Fibroblast of lung (primary cell): Measurements from ENCODE around the gene PPID. TPM values are rescaled to one million over a fixed set of nuclear protein-coding genes. Genes with fewer than 3 reads are reported as not detected.
"Not testable (repeated sequence)": the region's sequence is repeated elsewhere in the genome, so short reads cannot be mapped to it uniquely, and the experiment has no call there.

ENCODE experiments used
- DNase-seq, 2 donors: peaks; one replicate each; pipeline versions ENCODE4 v3.0.0 to v3.0.0-alpha.2; 2010; ENCODE audit warnings: low read depth in 2 of 2
- H2AFZ ChIP-seq: 2 replicates; pipeline ENCODE4 v1.5.1; 2012; ENCODE audit warnings: low read length, control low read depth, inconsistent platforms
- H3K27ac ChIP-seq: 2 replicates; pipeline ENCODE4 v1.5.1; 2011; ENCODE audit warnings: low read length, control low read depth; ENCODE audit not compliant: insufficient read depth
- H3K27me3 ChIP-seq: 2 replicates; pipeline ENCODE4 v1.5.1; 2011; ENCODE audit warnings: mild to moderate bottlenecking, low read length; ENCODE audit not compliant: control insufficient read depth, insufficient read depth
- H3K36me3 ChIP-seq: 2 replicates; pipeline ENCODE4 v1.5.1; 2011; ENCODE audit warnings: low read length; ENCODE audit not compliant: control insufficient read depth, insufficient read depth
- H3K4me1 ChIP-seq: 2 replicates; pipeline ENCODE4 v1.5.1; 2011; ENCODE audit warnings: low read length; ENCODE audit not compliant: control insufficient read depth, insufficient read depth; ENCODE audit errors: extremely low read depth
- H3K4me2 ChIP-seq: 2 replicates; pipeline ENCODE4 v1.5.1; 2011; ENCODE audit warnings: low read length, control low read depth; ENCODE audit not compliant: insufficient read depth; ENCODE audit errors: extremely low read depth
- H3K4me3 ChIP-seq, 4 experiments: fragments of 200-600 bp in 1 of 4; sonication (generic) in 1 of 4; replicated peaks in 1 of 4; 2 replicates each; pipeline ENCODE4 v1.5.1; 2011 to 2016; ENCODE audit warnings: low read length in 4 of 4, low read depth in 3 of 4, mild to moderate bottlenecking in 3 of 4, control low read depth in 2 of 4, inconsistent platforms in 1 of 4, mixed read lengths in 1 of 4; ENCODE audit not compliant: insufficient read depth in 1 of 4; ENCODE audit errors: control extremely low read depth in 1 of 4
- H3K79me2 ChIP-seq: 2 replicates; pipeline ENCODE4 v1.5.1; 2012; ENCODE audit warnings: mild to moderate bottlenecking, low read length, inconsistent platforms; ENCODE audit not compliant: control insufficient read depth, insufficient read depth
- H3K9ac ChIP-seq: 2 replicates; pipeline ENCODE4 v1.5.1; 2011; ENCODE audit warnings: mild to moderate bottlenecking, low read length, control low read depth; ENCODE audit not compliant: insufficient read depth
- H3K9me3 ChIP-seq: 2 replicates; pipeline ENCODE4 v1.5.1; 2012; ENCODE audit warnings: low read depth, low read length; ENCODE audit not compliant: control insufficient read depth, insufficient read depth
- H4K20me1 ChIP-seq: 2 replicates; pipeline ENCODE4 v1.5.1; 2011; ENCODE audit warnings: low read length; ENCODE audit not compliant: control insufficient read depth, insufficient read depth; ENCODE audit errors: extremely low read depth
- polyA plus RNA-seq, 2 donors: library from polyadenylated mRNA; depleted of rRNA in 1 of 2; stranded (reverse) in 1 of 2; unstranded in 1 of 2; fragments of >200 nt; gene quantifications; 2 replicates each; pipeline ENCODE4 v1.2.1, GENCODE V29; 2011 to 2012; ENCODE audit warnings: missing spikeins in 1 of 2
- total RNA-seq: library from RNA; depleted of rRNA; stranded (reverse); fragments of >200 nt; gene quantifications from 2 replicates; pipeline ENCODE4 v1.2.1, GENCODE V29; 2014

Gene PPID
- total and polyA plus RNA-seq, 2 donors (not counting 1 experiment from before 2014, with no cell fraction given): 18.4 to 36.0 TPM

GRCh38 chr4:158663255-158663654 is 59.9 kb downstream of the PPID start:
- H2AFZ ChIP-seq, H3K9me3 ChIP-seq, H3K27me3 ChIP-seq, H4K20me1 ChIP-seq, H3K36me3 ChIP-seq, H3K79me2 ChIP-seq, H3K4me3 ChIP-seq, H3K27ac ChIP-seq, DNase-seq, H3K4me1 ChIP-seq, H3K4me2 ChIP-seq, H3K9ac ChIP-seq: not testable (repeated sequence)

Other genes with a start within 250 kb of the PPID start
- gene RXFP1, start 201.5 kb downstream of the PPID start, total RNA-seq: 1.0 and 1.3 TPM in 2 replicates
- gene RXFP1, start 201.5 kb downstream of the PPID start, polyA plus RNA-seq: 0.06 and 0.10 TPM in 2 replicates
- 7.2 and 11.2 TPM in 2 replicates for gene C4orf46, start 51.5 kb downstream of the PPID start, total RNA-seq
- 11.8 and 18.7 TPM in 2 replicates for gene C4orf46, start 51.5 kb downstream of the PPID start, polyA plus RNA-seq
- gene ETFDH, start 51.1 kb downstream of the PPID start, total RNA-seq: 35.7 and 38.6 TPM in 2 replicates
- 28.3 and 34.8 TPM in 2 replicates for gene ETFDH, start 51.1 kb downstream of the PPID start, polyA plus RNA-seq
- 16.7 and 36.8 TPM in 2 replicates for gene FNIP2, start 45.6 kb upstream of the PPID start, total RNA-seq
- gene FNIP2, start 45.6 kb upstream of the PPID start, polyA plus RNA-seq: 11.7 and 16.9 TPM in 2 replicates